OCI-LY7 (cell line): ENCODE results near the gene PDRG1. TPM values are rescaled to one million over a fixed set of nuclear protein-coding genes. Genes with fewer than 3 reads are reported as not detected.

Experiments used
- BruUV-seq: library from RNA; stranded (reverse); fragments of 400-500 nt; replicated peaks from 2 replicates; lab custom pipeline; 2021; lab: Mats Ljungman, UMichigan
- CTCF ChIA-PET: fragments of 300-600 bp; sonication (Branson Sonifier 250); formaldehyde crosslinking; loops from one replicate; lab custom pipeline; 2022; ENCODE audit warnings: antibody characterized with exemption; ENCODE audit not compliant: unreplicated experiment; lab: Charles Lee
- POLR2A ChIA-PET: fragments of 300-600 bp; sonication (Branson Sonifier 250); formaldehyde crosslinking; loops from one replicate; lab custom pipeline; 2022; ENCODE audit warnings: antibody characterized with exemption; lab: Charles Lee
- DNase-seq: peaks from one replicate; pipeline ENCODE4 v3.0.0-alpha.2; 2015; ENCODE audit warnings: low spot score
- H2AFZ ChIP-seq: fragments of 200-600 bp; sonication (generic), shearing (Covaris generic); 2 replicates; pipeline ENCODE4 v1.6.1; 2014; ENCODE audit warnings: mild to moderate bottlenecking, antibody characterized with exemption, low read length, moderate library complexity
- H3K27ac ChIP-seq: fragments of 200-600 bp; sonication (generic); 2 replicates; pipeline ENCODE4 v1.5.1; 2014; ENCODE audit warnings: mixed run types, low read depth, mild to moderate bottlenecking, moderate library complexity, low read length, inconsistent platforms; ENCODE audit not compliant: poor library complexity, severe bottlenecking
- H3K36me3 ChIP-seq: fragments of 200-600 bp; sonication (generic); 2 replicates; pipeline ENCODE4 v1.6.1; 2014; ENCODE audit warnings: mild to moderate bottlenecking, antibody characterized with exemption, low read length, moderate library complexity, mixed read lengths; ENCODE audit not compliant: insufficient read depth
- H3K4me1 ChIP-seq: fragments of 200-600 bp; sonication (generic); 2 replicates; pipeline ENCODE4 v1.5.1; 2014; ENCODE audit warnings: mild to moderate bottlenecking, low read length; ENCODE audit not compliant: insufficient read depth, poor library complexity, severe bottlenecking
- H3K4me2 ChIP-seq: fragments of 200-600 bp; sonication (generic); 2 replicates; pipeline ENCODE4 v1.6.1; 2014; ENCODE audit warnings: mild to moderate bottlenecking, low read length
- H3K4me3 ChIP-seq: fragments of 200-600 bp; sonication (generic); 2 replicates; pipeline ENCODE4 v1.5.1; 2014; ENCODE audit warnings: mild to moderate bottlenecking, low read depth, low read length; ENCODE audit not compliant: poor library complexity, severe bottlenecking
- H3K79me2 ChIP-seq: fragments of 200-600 bp; sonication (generic); 2 replicates; pipeline ENCODE4 v1.6.1; 2016; ENCODE audit warnings: low read depth, mild to moderate bottlenecking, low read length, moderate library complexity, mixed read lengths; ENCODE audit not compliant: insufficient read depth
- H3K9me2 ChIP-seq: fragments of 200-600 bp; sonication (generic); 2 replicates; pipeline ENCODE4 v1.6.1; 2016; ENCODE audit warnings: mild to moderate bottlenecking, low read length, mixed read lengths; ENCODE audit not compliant: insufficient read depth
- H3K9me3 ChIP-seq: fragments of 200-600 bp; sonication (generic); 2 replicates; pipeline ENCODE4 v1.6.1; 2014; ENCODE audit warnings: mild to moderate bottlenecking, mixed run types, low read length, mixed read lengths
- H4K20me1 ChIP-seq: fragments of 200-600 bp; sonication (generic); 2 replicates; pipeline ENCODE4 v1.6.1; 2014; ENCODE audit warnings: mild to moderate bottlenecking, antibody characterized with exemption, low read length, moderate library complexity, mixed read lengths; ENCODE audit not compliant: insufficient read depth
- CTCF ChIP-seq: fragments of 200-600 bp; sonication (generic); conservative IDR thresholded peaks from 2 replicates; pipeline ENCODE4 v1.5.1; 2014; ENCODE audit warnings: mild to moderate bottlenecking, antibody characterized with exemption, low read length, moderate library complexity, mixed read lengths
- EZH2phosphoT487 ChIP-seq: fragments of 200-600 bp; sonication (generic); IDR thresholded peaks from 2 replicates; pipeline ENCODE4 v1.6.1; 2018; ENCODE audit warnings: low read depth, borderline replicate concordance, mild to moderate bottlenecking, mixed run types, antibody characterized with exemption, low read length, moderate library complexity, mixed read lengths
- intact Hi-C: fragments of 100-400 bp; cut with micrococcal nuclease; formaldehyde crosslinking; loops from one replicate; pipeline ENCODE4 v1.10.0; 2022; ENCODE audit not compliant: unreplicated experiment
- small RNA-seq: library from RNA; depleted of rRNA; stranded (forward); fragments of <200 nt; gene quantifications from one replicate; pipeline ENCODE3, GENCODE V24; 2014
- total RNA-seq, 2 experiments: library from RNA; depleted of rRNA in 1 of 2; stranded (reverse); fragments of >200 nt in 1 of 2; shearing (Covaris generic) in 1 of 2; gene quantifications; 2 replicates each; pipeline ENCODE4 v1.2.3, GENCODE V29; 2014 to 2022

PDRG1 gene
- total RNA-seq, 2 experiments from 2014 or later = 9.7 to 22.5 TPM

GRCh38 chr20:31894980-31895675, 56.7 kb downstream of the PDRG1 start:
- H2AFZ ChIP-seq = peak overlapping the region; percentile 72; the same call in 1 of the 2 replicates
- DNase-seq = peak; percentile 64
- H4K20me1 ChIP-seq = no peaks in the 10 kb centered on the region
- no peaks in the 10 kb centered on the region for H3K36me3 ChIP-seq
- H3K9me2 ChIP-seq = no peaks in the 10 kb centered on the region
- no peak overlapping the region for H3K4me2 ChIP-seq
- no peaks in the 10 kb centered on the region for H3K9me3 ChIP-seq
- H3K4me1 ChIP-seq = peaks cover 9% of the 10 kb centered on the region
- no peak overlapping the region for H3K4me3 ChIP-seq
- BruUV-seq = no TSS peak
- H3K27ac ChIP-seq = no peak overlapping the region
- POLR2A ChIA-PET = interaction anchor here (0.6 to 1.3 kb wide), 2 partner anchors 9 to 15 kb away, joined by 3 to 6 read pairs; no protein-coding TSS in a partner anchor
- CTCF ChIA-PET = no interaction called here
- intact Hi-C loops = no loop called here
- TF ChIP-seq CTCF (no peak), EZH2phosphoT487 (no peak)
- H3K79me2 ChIP-seq = no peaks in the 10 kb centered on the region

Small RNA genes within 50 kb of the gene (small RNA-seq; reads per million reads assigned to genes)
- gene RNU1-94P = not detected

Other genes starting within 250 kb of the PDRG1 start
- 83.2 and 88.8 TPM in 2 replicates for gene BCL2L1, start 229.2 kb downstream of the PDRG1 start, total RNA-seq (2014; rRNA removed; shearing (Covaris generic))
- gene BCL2L1, start 229.2 kb downstream of the PDRG1 start, total RNA-seq (2022) = 64.2 and 71.5 TPM in 2 replicates
- 121 and 134 TPM in 2 replicates for gene TPX2, start 212.8 kb downstream of the PDRG1 start, total RNA-seq (2014; rRNA removed; shearing (Covaris generic))
- 173 and 183 TPM in 2 replicates for gene TPX2, start 212.8 kb downstream of the PDRG1 start, total RNA-seq (2022)
- 0.69 and 0.75 TPM in 2 replicates for gene MYLK2, start 132.7 kb downstream of the PDRG1 start, total RNA-seq (2014; rRNA removed; shearing (Covaris generic))
- gene MYLK2, start 132.7 kb downstream of the PDRG1 start, total RNA-seq (2022) = 0.61 and 0.67 TPM in 2 replicates
- not detected in 2 replicates for gene FOXS1, start 106.4 kb downstream of the PDRG1 start, total RNA-seq (2014; rRNA removed; shearing (Covaris generic))
- gene FOXS1, start 106.4 kb downstream of the PDRG1 start, total RNA-seq (2022) = not detected in 2 replicates
- 0.19 and 1.5 TPM in 2 replicates for gene DUSP15, start 81.5 kb downstream of the PDRG1 start, total RNA-seq (2014; rRNA removed; shearing (Covaris generic))
- 0.61 TPM in 1 of 2 replicates, not detected in the other for gene DUSP15, start 81.5 kb downstream of the PDRG1 start, total RNA-seq (2022)
- gene TTLL9, start 81.4 kb downstream of the PDRG1 start, total RNA-seq (2014; rRNA removed; shearing (Covaris generic)) = not detected in 2 replicates
- gene TTLL9, start 81.4 kb downstream of the PDRG1 start, total RNA-seq (2022) = not detected in 2 replicates
- gene XKR7, start 16.1 kb upstream of the PDRG1 start, total RNA-seq (2014; rRNA removed; shearing (Covaris generic)) = 0.08 TPM in 1 of 2 replicates, not detected in the other
- 0.06 TPM in 1 of 2 replicates, not detected in the other for gene XKR7, start 16.1 kb upstream of the PDRG1 start, total RNA-seq (2022)
- not detected in 2 replicates for gene CCM2L, start 58.4 kb upstream of the PDRG1 start, total RNA-seq (2014; rRNA removed; shearing (Covaris generic))
- gene CCM2L, start 58.4 kb upstream of the PDRG1 start, total RNA-seq (2022) = 0.92 and 1.4 TPM in 2 replicates
- 0.19 TPM in 1 of 2 replicates, not detected in the other for gene HCK, start 100.2 kb upstream of the PDRG1 start, total RNA-seq (2014; rRNA removed; shearing (Covaris generic))
- gene HCK, start 100.2 kb upstream of the PDRG1 start, total RNA-seq (2022) = 2.2 and 3.2 TPM in 2 replicates
- gene TM9SF4, start 157.7 kb upstream of the PDRG1 start, total RNA-seq (2014; rRNA removed; shearing (Covaris generic)) = 16.6 and 20.8 TPM in 2 replicates
- gene TM9SF4, start 157.7 kb upstream of the PDRG1 start, total RNA-seq (2022) = 38.9 and 40.7 TPM in 2 replicates